ENCODE measurements around the gene DYNLRB1.

GRCh38 chr20:34525709-34526416, 9.6 kb downstream of the DYNLRB1 start:
- no peak for TF ChIP-seq CTCF (IDR thresholded peaks at IDR 0.05)
- TF ChIP-seq POLR2A (IDR thresholded peaks at IDR 0.05) = no peak

Measured in thyroid gland (tissue), 4 donors.